Measurements from ENCODE around the gene BTBD19. TPM values are rescaled to one million over a fixed set of nuclear protein-coding genes. Genes with fewer than 3 reads are reported as not detected.
"Not testable (repeated sequence)": the region's sequence is repeated elsewhere in the genome, so short reads cannot be mapped to it uniquely, and the experiment has no call there.

BTBD19 gene, protein sequence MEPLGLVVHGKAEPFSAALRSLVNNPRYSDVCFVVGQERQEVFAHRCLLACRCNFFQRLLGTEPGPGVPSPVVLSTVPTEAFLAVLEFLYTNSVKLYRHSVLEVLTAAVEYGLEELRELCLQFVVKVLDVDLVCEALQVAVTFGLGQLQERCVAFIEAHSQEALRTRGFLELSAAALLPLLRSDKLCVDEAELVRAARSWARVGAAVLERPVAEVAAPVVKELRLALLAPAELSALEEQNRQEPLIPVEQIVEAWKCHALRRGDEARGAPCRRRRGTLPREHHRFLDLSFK
- total RNA-seq = 3.5 TPM

DNA sequence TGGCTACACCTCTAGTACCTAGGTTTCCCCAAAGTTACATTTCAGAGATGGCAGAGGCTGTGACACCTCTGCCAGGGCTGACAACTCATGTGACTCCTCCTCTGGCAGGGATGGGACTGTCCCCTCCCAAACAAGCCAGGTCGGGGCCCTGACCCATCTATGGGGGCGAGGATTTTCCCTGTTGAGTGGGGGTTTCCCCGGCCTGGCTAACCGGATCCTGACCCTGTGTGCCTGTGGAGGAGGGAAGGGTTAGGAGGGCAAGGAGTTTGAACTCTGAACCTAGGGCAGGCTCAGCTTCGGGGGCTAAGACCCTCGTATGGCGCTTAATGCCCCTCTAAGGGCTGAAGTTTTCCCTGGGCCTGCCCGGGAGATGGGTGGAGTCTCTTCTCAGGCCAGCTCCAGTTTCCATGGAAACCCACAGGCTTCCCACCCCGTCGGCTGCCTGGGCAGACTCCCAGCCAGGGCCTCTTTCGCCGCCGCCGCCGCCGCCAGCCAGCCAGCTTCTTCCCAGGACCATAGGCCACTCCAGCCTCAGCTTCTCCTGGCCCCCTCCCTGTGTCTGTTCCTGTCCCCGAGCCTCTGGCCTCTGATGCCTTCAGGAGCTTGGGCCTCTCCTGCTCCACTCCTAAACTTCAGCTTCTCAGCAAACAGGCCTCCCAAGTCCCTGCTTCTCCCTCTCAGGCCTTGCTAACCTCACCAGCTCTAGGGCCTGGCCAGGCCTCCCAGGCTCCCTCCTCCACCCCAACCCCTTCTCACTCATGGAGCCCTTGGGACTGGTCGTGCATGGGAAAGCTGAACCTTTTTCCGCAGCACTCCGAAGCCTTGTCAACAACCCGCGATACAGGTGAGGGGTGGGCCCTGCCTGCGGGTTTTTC is at the start of gene BTBD19:
BTBD19 (plus strand) TSS at position 461 of the 875 bp plus-strand sequence; CDS start at position 759, 298 bp downstream.
- DNase-seq (ENCODE audit: low read depth in 2 of 3, low spot score in 2 of 3) = peak in 1 of 3 donors; percentile 55

DNA sequence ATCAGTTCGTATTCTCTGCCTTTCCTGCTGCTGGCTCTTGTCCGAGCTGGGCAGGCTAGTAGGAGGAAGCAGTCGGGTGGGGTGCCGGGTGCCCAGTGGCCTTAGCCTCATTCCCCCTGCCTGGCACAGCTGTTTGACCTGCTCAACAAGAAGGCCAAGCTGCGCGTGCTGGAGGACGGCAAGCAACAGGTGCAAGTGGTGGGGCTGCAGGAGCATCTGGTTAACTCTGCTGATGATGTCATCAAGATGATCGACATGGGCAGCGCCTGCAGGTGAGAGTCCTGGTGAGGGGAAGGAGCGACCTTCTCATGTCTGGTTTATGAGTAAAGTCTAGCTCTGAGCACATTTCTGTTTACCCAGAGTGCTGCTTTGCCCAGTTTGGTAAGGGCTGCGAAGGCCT is 49.2 kb upstream of the BTBD19 start:
- DNase-seq (ENCODE audit: low read depth in 2 of 3, low spot score in 2 of 3) = no peak

DNA sequence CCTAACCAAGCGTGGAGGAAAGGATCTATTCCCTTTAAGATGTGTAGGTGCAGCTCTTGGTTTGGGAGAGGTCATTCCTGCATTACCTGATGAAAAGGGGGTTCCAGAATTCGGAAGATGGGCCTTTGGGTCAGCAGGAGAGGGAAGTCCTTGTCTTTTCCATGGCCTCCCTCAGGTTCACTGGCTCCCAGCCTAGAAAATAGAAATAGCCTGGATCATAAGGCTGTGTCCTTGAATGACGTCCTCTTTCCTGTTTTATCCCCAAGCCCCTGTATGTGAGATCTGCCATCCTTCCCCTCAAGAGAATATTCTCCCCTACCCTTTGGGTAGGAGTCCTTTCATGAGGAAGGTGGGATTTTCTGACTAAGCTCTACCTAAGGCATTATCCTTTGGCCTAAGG is 47.4 kb upstream of the BTBD19 start:
- DNase-seq (ENCODE audit: low read depth in 2 of 3, low spot score in 2 of 3) = no peak

DNA sequence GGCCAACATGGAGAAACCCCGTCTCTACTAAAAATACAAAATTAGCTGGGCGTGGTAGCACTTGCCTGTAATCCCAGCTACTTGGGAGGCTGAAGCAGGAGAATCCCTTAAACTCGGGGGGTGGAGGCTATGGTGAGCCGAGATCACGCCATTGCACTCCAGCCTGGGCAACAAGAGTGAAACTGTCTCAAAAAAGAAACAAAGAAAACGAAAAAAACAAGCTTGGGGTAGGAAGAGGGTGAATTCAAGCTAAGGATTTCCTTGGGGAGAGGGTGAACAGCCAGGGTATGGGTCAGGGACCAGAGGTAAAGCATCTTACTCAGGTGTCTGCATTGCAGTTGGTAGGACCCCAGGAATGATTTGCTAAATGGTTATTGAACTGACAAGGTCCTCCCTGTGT is 41.9 kb upstream of the BTBD19 start:
- DNase-seq (ENCODE audit: low read depth in 2 of 3, low spot score in 2 of 3) = not testable (repeated sequence)

DNA sequence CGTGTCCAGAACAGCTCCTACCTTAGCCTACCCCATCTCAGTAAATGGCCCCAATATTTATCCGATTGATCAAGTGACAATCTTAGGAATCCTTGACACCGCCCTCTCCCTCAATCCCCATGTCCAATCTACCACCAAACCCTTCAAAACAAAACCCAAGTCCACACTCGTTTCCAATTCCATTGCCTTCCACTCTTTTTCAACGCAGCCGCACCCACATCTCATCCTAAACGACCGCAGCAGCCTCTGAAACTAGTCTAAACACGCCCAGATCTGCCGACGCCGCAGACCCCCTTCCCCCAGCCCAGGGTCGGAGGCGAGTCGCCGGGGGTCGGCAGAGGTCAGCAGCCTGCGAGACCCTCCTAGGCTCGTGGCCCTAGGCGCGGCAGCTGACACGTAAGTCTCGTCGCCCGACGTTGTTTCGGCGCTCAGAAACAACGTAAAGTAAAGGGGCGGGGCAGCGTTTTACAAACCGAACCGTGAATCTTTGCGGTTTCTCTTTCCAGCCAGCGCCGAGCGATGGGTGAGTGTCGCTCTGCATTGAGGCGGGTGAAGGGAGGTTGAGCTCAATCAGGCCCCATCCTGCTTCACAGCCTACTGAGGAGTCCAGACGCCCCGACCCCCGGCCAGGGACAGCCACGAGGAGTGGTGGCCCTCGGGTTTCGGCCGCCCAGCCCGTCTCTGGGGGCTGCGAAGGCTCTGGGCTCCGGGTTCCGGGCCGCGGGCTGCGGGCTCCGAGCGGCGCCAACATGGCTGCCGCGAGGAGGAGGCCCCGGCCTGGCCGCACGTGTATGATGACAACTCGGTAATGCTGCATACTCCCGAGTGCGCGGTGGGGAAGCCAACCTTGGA is 33.0 kb upstream of the BTBD19 start, which contains the start of gene RPS8:
RPS8 (plus strand) TSS at position 463 of the 852 bp plus-strand sequence; CDS start at position 520, 57 bp downstream.
- peak; percentile 80 to 96 (median 93) for DNase-seq (ENCODE audit: low read depth in 2 of 3, low spot score in 2 of 3)

DNA sequence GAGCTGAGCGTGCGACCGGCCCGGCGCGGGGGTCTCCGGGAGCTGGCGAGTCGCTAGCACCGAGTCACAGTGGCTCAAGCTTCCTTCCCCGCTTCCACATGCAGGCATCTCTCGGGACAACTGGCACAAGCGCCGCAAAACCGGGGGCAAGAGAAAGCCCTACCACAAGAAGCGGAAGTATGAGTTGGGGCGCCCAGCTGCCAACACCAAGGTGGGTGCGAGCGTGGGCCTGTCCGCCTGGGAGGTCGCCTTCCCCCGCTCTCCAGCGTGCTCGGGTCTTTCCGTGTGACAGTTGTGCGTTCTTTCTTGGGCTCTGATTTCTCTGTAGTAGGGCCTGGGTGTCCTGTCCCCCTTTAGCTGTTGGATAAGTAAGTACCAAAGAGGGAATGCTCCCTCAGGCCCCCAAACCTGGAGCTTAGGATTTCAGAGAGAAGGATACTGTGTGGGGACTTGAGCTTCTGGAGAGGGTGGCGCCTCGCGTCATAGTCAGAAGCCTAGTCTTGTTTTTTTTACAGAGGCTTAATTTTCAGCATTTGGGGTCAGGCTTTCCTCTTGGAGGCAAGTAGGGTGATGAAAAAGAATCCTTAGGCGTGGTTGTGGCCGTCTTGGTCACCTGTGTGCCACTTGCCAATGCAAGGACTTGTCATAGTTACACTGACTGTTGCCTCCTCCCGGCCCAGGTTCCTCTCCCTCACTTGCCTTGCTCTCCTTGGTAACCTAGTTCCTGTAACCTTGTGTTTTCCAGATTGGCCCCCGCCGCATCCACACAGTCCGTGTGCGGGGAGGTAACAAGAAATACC is 32.2 kb upstream of the BTBD19 start:
- peak in 2 of 3 donors; percentile 52 to 60 for DNase-seq (ENCODE audit: low read depth in 2 of 3, low spot score in 2 of 3)

DNA sequence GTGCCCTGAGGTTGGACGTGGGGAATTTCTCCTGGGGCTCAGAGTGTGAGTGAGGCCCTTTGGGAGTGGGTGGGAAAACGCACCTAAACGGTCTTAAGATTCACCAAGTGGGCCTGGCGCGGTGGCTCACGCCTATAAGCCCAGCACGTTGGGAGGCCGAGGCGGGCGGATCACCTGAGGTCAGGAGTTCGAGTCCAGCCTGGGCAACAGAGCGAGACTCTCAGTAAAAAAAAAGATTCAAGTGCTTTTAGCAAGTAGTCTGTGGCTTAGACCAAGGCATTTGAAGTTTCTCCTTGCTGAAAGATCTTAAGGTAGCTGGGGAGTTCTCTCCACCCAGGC is 31.6 kb upstream of the BTBD19 start:
- DNase-seq (ENCODE audit: low read depth in 2 of 3, low spot score in 2 of 3) = no peak

DNA sequence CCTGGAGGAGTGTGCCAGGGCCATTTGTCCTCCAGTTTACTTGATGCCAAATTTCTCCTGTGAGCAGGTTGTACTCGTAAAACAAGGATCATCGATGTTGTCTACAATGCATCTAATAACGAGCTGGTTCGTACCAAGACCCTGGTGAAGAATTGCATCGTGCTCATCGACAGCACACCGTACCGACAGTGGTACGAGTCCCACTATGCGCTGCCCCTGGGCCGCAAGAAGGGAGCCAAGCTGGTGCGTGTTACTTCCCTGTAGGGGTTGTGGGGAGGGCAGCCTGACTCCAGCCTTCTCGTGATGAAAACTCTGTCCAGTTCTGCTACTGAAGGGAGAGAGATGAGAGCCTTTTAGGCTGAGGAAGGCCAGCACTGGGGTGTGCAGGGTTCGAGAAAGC is 30.8 kb upstream of the BTBD19 start:
- DNase-seq (ENCODE audit: low read depth in 2 of 3, low spot score in 2 of 3) = no peak

DNA sequence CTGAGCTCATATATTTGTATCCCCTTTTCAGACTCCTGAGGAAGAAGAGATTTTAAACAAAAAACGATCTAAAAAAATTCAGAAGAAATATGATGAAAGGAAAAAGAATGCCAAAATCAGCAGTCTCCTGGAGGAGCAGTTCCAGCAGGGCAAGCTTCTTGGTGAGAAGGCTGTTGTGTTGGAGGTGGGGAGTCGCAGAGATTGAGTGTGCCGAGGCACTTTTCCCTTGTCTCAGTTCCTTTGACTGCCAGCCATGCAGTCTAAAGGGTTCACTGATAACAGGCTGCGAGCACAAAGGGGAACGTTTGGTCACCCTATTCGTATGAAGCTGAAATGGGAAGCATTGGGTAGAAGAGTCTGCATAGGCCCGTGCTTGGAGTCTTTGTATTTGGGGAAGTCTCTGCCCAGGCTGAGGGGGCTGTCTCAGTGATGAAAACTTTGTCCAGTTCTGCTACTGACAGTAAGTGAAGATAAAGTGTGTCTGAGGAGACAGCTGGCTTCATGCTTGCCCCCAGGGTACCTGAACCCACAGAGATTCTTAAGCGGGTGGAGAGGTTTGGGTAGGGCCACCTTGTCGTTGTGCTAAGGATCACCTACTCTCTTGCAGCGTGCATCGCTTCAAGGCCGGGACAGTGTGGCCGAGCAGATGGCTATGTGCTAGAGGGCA is 30.2 kb upstream of the BTBD19 start:
- no peak for DNase-seq (ENCODE audit: low read depth in 2 of 3, low spot score in 2 of 3)

DNA sequence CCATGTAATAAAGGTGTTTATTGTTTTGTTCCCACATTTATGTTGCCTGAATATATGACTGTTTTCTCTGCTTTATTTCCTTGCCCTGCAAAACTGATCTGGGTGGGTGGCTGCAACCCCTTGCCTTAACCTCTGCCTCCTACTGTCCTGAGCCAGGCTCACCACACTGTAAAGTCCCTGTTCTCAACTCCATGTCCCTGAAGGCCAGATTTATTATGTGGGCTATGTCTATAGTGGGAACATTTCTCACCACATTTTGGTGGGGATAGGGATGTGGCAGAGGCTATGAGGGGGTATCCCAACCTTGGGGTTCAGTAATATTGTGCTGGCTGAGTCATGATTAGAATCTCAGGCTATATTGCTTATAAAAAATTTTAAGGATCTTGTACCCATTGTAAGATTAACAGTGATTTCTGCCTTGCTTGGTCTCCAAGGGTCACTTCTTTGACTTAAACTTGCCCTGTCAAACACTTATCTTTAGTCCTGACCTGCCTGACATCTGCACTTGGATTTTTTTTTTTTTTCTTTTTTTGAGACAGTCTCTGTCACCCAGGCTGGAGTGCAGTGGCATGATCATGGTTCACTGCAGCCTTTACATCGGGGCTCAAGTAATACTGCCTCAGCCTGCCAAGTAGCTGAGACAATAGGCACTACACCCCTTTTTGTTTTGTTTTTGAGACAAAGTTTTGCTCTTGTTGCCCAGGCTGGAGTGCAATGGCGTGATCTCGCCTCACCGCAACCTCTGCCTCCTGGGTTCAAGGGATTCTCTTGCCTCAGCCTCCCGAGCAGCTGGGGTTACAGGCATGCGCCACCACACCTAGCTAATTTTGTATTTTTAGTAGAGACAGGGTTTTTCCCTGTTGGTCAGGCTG is 29.4 kb upstream of the BTBD19 start:
- no peak for DNase-seq (ENCODE audit: low read depth in 2 of 3, low spot score in 2 of 3)

DNA sequence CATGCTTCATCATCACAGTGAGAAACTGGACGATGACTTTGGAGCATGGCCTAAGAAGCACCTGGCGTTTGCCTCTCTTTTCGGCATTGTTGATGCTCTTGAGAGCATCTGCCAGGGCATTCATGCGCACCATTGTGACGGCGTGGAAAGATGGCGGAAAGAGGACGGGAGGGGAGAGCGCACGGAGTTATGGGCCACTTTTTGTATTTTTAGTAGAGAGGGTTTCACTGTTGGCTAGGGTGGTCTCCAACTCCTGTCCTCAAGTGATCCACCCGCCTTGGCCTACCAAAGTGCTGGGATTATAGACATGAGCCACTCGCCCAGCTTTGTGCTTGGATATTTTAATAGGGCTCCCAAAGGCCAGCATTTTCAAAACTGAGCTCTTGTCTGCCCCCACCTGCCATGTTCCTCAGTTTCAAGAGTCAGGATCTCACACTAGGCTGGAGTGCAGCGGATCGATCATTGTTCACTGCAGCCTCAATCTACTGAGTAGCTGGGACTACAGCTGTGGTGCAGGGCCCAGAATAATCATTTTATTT is 27.7 kb upstream of the BTBD19 start:
- no peak for DNase-seq (ENCODE audit: low read depth in 2 of 3, low spot score in 2 of 3)

DNA sequence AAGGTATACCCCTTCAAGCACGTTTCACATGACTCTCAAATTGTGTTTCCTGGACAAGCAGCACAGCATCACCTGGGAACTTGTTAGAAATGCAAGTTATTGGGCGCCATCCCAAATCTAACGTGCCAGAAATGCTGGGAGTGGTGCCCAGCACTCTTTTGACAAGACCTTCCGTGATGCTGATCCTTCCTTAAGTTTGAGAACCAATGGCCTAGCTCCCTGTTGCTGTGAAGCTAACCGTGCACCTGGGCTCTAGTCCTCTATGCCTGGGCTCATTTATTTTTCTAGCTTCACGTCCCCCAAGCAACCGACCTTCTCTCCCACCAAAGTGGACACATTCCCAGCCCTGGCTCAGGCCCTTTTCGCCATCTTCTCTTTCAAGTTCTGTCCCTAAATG is 24.6 kb upstream of the BTBD19 start:
- no peak for DNase-seq (ENCODE audit: low read depth in 2 of 3, low spot score in 2 of 3)

DNA sequence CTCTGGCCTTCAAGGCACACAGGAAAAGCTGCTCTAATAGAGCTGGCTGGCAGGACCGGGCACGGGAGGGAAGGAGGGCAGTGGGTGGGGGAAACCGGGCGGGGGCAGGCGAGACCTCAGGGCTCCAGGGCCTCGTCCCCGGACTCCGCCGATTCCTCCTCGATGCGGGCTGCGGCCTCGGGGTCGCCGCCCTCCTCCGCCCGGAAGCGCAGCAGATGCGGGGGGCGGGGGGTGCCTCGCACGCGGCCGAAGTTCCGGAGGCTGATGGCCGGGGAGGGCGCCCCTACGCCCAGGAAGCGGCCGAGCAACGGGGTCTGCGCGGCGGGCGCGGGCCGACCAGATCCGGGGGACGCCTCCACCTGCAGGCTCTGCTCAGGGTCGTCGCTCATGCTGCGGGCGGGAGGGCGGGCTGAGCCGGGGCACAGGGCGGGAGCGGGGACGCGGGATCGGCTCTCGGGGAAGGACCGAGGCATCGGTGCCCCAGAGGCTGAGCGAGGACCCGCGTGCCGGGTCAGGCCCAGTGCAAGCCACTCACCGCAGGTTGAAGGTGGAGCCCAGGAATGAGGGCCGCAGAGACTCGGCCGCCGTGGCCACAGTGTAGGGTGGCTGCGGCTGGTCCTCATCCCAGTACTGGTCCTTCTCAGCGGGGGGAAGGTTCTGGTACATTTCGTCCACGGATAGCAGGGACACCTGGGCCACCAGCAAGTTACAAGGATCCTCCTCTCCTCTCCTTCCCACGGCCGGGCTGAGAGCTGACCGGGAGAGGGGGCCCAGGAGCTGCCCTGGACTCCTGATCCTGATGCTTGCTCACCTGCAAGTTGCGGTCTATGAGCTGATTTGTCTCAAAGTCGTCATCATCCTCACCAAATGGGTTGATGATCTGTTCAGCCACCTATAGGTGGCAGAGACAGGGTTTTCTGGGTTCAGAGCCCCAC is 24.0 kb upstream of the BTBD19 start:
- DNase-seq (ENCODE audit: low read depth in 2 of 3, low spot score in 2 of 3) = peak in 1 of 3 donors; percentile 33

DNA sequence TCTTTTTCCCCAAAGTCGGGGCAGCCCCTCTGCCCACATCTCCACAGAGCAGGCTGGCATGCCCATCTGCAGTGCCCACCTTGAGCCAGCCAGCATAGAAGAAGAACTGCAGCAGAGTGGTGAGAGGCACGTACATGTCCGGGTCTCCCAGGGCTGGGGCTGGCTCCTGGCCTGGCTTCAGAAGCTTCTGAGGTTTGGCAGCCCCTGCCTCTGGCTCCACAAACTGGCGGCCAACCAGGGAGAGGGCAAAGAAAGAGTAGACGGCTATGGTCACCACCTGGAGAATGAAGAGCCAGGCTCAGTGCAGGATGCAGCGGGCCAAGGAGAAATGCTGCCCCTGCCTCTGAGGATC is 23.3 kb upstream of the BTBD19 start:
- no peak for DNase-seq (ENCODE audit: low read depth in 2 of 3, low spot score in 2 of 3)

DNA sequence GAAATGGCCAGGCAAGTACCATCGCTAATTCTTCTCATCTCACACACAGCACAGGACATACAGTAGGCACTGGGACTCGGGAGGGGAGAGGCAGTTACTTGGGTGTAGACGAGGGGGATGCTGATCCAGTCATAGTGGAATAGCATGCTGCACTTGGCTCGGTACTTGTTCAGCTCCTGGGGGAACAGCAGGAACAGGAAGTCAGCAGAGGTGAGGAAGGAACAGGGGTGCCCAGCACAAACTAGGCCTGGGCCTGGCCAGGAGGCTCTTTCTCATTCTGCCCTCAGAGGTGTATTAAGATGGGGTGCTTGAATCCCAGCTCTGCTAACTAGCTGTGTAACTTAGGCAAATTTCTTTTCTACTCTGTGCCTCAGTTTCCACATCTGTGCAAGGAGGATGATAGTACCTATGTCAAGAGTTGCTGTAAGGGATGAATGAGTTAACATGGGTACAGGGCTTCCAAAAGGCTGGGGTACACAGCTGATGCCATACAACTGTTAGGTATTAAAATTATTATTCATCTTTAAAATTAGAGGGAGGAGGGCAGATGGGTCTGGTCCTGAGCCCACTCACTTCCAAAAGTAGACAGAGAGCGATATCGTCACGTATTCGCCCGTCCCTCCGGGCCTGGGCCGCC is 22.7 kb upstream of the BTBD19 start:
- DNase-seq (ENCODE audit: low read depth in 2 of 3, low spot score in 2 of 3) = no peak

DNA sequence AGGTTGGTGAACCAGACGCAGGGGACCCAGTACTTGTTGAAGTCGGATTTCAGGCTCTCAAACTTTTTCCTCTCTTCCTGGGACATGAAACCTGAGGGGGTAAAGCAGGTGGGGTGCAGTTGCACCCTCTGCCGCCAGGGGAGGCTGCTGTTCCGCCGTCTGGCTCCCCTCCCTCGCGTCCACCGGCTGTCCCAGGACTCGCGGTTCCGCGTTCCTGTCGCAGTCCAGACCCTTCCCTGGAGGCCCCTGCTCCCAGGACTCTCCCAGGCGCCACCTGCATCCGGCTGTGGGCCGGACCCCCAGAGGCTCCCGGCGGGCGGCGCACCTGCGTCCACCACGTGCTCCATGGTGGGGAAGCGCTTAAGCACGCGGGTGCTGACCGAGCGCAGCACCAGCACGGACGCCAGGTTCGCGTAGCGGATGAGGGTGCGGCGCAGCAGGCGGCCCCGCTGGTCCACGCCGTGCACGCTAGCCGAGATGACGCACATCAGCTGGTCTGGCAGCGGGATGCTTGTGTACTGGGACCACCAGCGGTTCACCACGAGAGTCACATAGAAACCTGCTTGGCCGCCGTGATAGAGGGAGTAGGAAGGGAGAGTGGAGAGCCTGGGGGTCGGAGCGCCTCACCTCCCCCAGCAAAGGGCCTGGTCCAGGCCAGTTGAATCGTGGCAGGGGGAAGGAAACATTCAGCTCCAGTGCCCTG is 22.0 kb upstream of the BTBD19 start:
- peak; percentile 74 to 75 (median 75) for DNase-seq (ENCODE audit: low read depth in 2 of 3, low spot score in 2 of 3)

Measured in hematopoietic multipotent progenitor cell (in vitro differentiated cells).